HG03135 (cell line): ENCODE measurements around the gene PRKCE.
"Not testable (repeated sequence)": the region's sequence is repeated elsewhere in the genome, so short reads cannot be mapped to it uniquely, and the experiment has no call there.

ENCODE experiments used
- ATAC-seq: cut with Tn5 transposase; IDR thresholded peaks from one replicate; pipeline ENCODE4 v1.9.1; 2021; ENCODE audit warnings: mild to moderate bottlenecking, moderate library complexity; ENCODE audit not compliant: unreplicated experiment

PRKCE gene

DNA sequence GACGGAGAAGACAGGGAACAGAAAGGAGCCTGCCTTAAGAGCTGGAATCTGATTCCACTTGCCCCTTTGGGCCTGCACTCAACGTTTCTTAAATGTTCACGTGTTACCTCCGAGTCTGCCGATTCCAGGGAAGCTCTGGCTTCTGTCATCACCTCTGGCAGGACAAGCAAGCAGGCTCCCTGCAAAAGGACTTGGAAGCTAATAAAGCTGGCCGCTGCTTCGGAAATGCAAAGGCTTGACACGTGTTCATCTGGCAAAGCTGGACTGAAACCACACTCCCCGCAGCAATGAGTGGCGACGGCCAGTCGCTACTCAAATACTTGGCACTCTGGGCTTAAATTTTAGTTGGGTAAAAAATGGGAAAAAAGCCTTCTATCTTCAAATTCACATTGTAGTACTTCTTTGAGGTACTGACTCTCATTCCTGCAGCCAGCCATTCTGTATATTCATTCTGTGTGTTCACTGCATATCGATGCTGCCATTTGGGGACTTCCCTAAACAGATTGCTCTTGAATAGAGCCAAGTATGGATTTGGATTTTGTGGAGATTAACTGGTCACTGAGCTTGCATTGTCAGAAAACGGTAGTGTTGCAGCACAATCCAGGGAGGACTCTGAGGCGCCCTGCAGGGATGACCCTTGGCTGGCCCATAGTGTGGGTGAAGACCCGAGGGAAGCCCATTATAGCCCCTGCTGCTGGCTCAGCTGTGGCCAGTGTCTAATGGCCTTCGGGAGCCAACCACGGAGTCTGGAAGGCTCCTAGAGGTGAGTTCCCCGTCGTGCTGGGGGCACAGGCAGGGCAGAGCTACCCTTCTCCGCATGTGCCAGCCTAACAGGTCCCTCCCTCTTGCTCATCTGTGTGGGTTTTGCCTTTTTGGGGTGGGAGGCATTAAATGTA lies 231.5 kb downstream of the PRKCE start:
- ATAC-seq, result no peak

DNA sequence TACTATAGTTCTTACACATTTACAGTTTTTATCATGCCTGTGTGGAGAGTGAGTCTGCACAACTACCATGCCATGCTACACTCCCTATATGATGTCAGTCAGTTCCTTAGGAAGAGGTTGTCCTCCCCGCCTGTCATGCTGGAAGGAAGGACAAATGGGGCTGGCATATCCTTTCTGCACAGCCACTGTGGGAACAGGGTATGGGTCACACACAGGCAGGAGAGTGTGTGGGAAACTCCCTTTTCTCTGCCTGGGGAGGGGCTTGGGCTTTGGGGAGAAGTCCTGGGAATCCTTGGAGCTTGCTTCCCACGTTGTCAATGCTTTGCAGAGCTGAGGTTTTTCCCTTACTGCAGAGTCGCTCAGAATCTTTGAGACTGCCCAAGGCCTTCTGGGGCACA lies 232.1 kb downstream of the PRKCE start:
- no peak for ATAC-seq

- no peak for ATAC-seq
Observed at GRCh38 chr2:45884126-45884525, 232.7 kb downstream of the PRKCE start.

DNA sequence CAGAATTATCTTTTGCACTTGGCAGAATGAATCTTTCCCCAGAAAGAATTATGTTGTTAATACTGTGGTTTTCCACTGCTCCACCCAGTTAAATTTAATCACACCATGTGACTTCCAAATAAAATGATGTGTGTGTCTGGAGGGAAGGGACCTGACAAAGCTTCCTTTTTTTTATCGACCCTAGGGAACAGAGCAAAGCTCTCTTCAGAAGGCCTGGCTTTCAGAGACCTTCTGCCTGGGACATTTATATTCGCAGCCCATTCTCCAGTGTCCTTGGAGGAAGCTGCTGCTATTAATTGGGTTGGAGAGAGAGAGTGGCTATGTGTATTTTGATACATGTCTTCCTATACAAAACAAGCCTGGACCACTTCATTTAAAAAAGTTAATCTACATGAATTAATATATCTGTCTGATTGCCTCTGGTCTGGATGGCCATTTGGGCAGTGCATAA lies 233.7 kb downstream of the PRKCE start:
- ATAC-seq, result no peak

GRCh38 chr2:45886171-45886663 lies 234.7 kb downstream of the PRKCE start:
- no peak for ATAC-seq

DNA sequence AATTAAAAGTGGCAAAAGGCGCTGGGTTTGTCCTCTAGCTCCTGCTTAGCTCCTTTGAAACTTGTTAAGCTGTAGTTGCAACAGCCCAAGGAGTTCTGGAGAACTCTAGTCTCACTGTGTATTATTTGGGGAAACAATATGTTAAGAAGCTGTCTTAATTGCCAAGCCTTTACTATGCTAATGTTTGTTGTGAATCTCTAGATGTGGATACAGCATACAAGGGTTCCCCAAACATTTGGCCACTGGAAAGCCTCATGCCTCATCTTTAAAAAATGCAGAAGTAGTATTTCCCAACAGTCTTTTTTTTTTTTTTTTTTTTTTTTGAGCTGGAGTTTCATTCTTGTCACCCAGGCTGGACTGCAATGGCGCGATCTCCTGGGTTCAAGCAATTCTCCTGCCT lies 236.7 kb downstream of the PRKCE start:
- no peak for ATAC-seq

- ATAC-seq, result no peak
Observed at GRCh38 chr2:45888641-45889040, 237.2 kb downstream of the PRKCE start.

DNA sequence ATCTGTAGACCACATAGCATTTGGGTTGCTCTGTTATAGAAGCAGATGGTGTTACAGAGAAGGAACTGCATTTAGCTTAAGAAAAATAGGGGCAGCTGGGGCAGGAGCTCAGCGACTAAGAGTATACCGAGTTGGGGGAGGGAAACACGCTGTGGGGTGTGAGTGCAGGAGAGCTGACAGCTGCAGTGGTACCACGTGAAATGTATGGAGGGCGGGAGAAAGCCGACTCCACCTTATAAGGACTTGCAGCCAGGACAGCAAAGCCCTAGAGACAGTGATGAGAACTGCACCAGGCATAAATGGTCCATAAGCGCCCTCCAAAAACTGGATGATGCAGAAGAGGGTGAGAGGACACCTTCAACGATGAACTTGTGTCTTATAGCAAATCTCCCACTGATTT lies 237.6 kb downstream of the PRKCE start:
- peak; percentile 82 for ATAC-seq

GRCh38 chr2:45889620-45890370 lies 238.3 kb downstream of the PRKCE start:
- ATAC-seq, result no peak

- not testable (repeated sequence) for ATAC-seq
Observed at GRCh38 chr2:45890371-45890646, 238.8 kb downstream of the PRKCE start.

DNA sequence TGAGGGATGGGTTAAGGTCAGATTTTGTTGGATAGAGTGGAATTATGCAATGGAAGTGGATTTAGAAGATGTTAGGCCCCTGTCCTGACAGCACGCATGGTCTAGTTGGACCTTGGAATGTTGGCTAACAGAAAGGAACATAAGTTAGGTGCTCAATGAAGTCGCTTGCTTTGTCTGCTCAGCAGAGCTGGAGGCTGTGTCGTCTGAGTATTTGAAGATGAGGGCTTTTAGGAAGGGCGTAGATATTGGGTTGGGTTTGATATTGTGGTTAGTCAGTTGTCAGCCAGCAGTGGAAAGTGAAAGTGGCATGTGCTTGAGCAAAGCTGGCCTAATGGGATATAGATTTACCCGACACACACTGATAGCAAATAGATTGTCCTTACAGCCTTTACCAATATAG lies 239.3 kb downstream of the PRKCE start:
- ATAC-seq, result no peak

GRCh38 chr2:45891719-45892424 lies 240.4 kb downstream of the PRKCE start:
- no peak for ATAC-seq

DNA sequence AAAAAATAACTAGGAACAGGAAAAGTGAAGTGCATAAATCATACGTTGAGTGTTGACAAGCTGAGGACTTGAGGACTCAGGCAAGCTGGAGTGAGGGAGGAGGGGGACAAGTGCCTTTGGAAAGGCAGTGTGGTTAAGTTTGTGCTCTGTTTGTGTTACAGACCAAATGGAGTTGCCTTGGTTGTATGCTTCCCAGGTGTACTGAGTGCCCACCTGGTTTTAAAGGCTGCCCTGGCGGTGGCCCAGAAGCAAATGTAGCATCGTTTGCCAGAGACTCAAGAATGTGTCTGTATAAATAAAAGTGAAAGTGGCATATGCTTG lies 240.9 kb downstream of the PRKCE start:
- no peak for ATAC-seq

GRCh38 chr2:45892757-45893156 lies 241.3 kb downstream of the PRKCE start:
- ATAC-seq, result no peak

GRCh38 chr2:45894211-45894610 lies 242.7 kb downstream of the PRKCE start:
- no peak for ATAC-seq

- ATAC-seq, result no peak
Observed at GRCh38 chr2:45895241-45895861, 243.9 kb downstream of the PRKCE start.

- no peak for ATAC-seq
Observed at GRCh38 chr2:45896311-45896710, 244.8 kb downstream of the PRKCE start.

DNA sequence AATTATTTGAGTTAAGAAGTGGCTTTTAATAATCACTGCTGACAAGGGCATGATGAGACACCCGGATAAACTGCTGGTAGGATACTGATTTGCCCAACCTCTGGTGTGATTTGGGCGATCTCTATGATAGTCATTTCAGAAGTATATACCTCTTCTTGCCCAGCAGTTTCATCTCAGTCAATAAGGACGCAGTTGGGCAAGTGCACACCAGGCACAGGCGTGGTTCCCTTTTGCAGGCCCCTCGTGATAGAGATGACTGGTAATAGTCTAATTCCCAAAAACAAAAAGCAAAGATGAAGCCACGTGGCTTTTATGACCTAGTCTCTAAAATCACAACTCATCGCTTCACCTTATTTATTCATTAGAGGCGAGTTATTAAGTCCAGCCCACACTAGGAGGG lies 246.4 kb downstream of the PRKCE start:
- ATAC-seq, result no peak

GRCh38 chr2:45898819-45899218 lies 247.3 kb downstream of the PRKCE start:
- no peak for ATAC-seq

- no peak for ATAC-seq
Observed at GRCh38 chr2:45899926-45900325, 248.5 kb downstream of the PRKCE start.

- ATAC-seq, result no peak
Observed at GRCh38 chr2:45901468-45902032, 250.1 kb downstream of the PRKCE start.
